Left renal cortex interstitium (tissue), 4 donors: ENCODE data around the gene WWOX. TPM values are rescaled to one million over a fixed set of nuclear protein-coding genes. Genes with fewer than 3 reads are reported as not detected.

Experiments used
- DNase-seq, 4 donors: peaks; one replicate each; pipeline ENCODE4 v3.0.0-alpha.2; 2013; ENCODE audit warnings: low read depth in 4 of 4, low spot score in 2 of 4, missing footprints in 1 of 4
- polyA plus RNA-seq, 4 donors: library from polyadenylated mRNA; unstranded; fragments of 120-200 nt; gene quantifications; one replicate each; pipeline ENCODE4 v1.2.1, GENCODE V29; 2013; ENCODE audit not compliant: insufficient read length in 4 of 4

The WWOX gene
- polyA plus RNA-seq, 4 donors, result 32.7 to 42.3 (median 37.2) TPM

- no peak for DNase-seq
Measured at GRCh38 chr16:78381060-78381459, 281.6 kb downstream of the WWOX start.

GRCh38 chr16:78383118-78383517 is 283.7 kb downstream of the WWOX start:
- DNase-seq, result no peak

GRCh38 chr16:78385086-78385805 is 285.8 kb downstream of the WWOX start:
- no peak for DNase-seq

- peak in 1 of 4 donors; percentile 32 for DNase-seq
Measured at GRCh38 chr16:78386557-78387324, 287.3 kb downstream of the WWOX start.

GRCh38 chr16:78389009-78389498 is 289.6 kb downstream of the WWOX start:
- no peak for DNase-seq

- DNase-seq, result no peak
Measured at GRCh38 chr16:78390092-78390491, 290.6 kb downstream of the WWOX start.

- DNase-seq, result no peak
Measured at GRCh38 chr16:78390508-78391324, 291.3 kb downstream of the WWOX start.

- no peak for DNase-seq
Measured at GRCh38 chr16:78392585-78393195, 293.2 kb downstream of the WWOX start.

- no peak for DNase-seq
Measured at GRCh38 chr16:78395035-78395434, 295.6 kb downstream of the WWOX start.

GRCh38 chr16:78396046-78396445 is 296.6 kb downstream of the WWOX start:
- no peak for DNase-seq

GRCh38 chr16:78396673-78397072 is 297.2 kb downstream of the WWOX start:
- DNase-seq, result no peak

- no peak for DNase-seq
Measured at GRCh38 chr16:78399384-78399783, 299.9 kb downstream of the WWOX start.

GRCh38 chr16:78402833-78403232 is 303.4 kb downstream of the WWOX start:
- no peak for DNase-seq

GRCh38 chr16:78405040-78405439 is 305.6 kb downstream of the WWOX start:
- DNase-seq, result no peak

- no peak for DNase-seq
Measured at GRCh38 chr16:78405833-78406232, 306.4 kb downstream of the WWOX start.

GRCh38 chr16:78407191-78407590 is 307.7 kb downstream of the WWOX start:
- DNase-seq, result no peak

GRCh38 chr16:78413651-78414050 is 314.2 kb downstream of the WWOX start:
- DNase-seq, result no peak

- DNase-seq, result no peak
Measured at GRCh38 chr16:78415013-78415412, 315.6 kb downstream of the WWOX start.

GRCh38 chr16:78415669-78416068 is 316.2 kb downstream of the WWOX start:
- DNase-seq, result no peak

- DNase-seq, result no peak
Measured at GRCh38 chr16:78416400-78416799, 316.9 kb downstream of the WWOX start.
